ACHN (cell line): ENCODE data around the gene ABITRAM.

Experiments
- DNase-seq: peaks from one replicate; pipeline ENCODE4 v3.0.0-alpha.2; 2015
- in situ Hi-C: cut with HindIII; loops from 2 replicates; pipeline ENCODE4 v1.10.0; 2017; ENCODE audit warnings: low sequenced_read_pairs, low pct_ligation_motif_present, low pct_unique_long_range_greater_than_20kb

Gene ABITRAM

GRCh38 chr9:108972626-108973209 is 38.5 kb downstream of the ABITRAM start:
- in situ Hi-C loops = no loop called here
- DNase-seq = no peak

GRCh38 chr9:108973895-108974294 is 39.7 kb downstream of the ABITRAM start:
- no peak for DNase-seq
- in situ Hi-C loops = no loop called here

DNA sequence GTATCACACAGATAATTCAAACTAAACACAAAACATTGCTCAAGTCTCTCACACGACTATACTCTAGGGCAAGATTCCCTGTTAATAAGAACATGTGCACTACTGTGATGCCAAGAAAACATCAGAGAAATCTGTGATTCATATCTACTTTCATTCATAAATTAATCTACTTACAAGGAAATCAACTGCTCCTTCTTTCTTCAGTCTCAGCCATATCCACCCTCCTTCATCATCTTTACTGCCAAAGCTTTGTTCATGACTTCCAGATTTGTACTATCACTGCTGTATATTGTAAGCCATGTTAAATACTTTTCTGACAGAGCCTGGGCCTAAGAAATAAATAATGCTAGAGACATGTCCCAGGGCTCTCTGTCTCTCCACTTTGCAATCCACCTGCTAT is 44.0 kb downstream of the ABITRAM start:
- in situ Hi-C loops = no loop called here

GRCh38 chr9:108980893-108981292 is 46.7 kb downstream of the ABITRAM start:
- in situ Hi-C loops = no loop called here
- no peak for DNase-seq

More for the DNA sequence above, 44.0 kb downstream of the ABITRAM start:
- no peak for DNase-seq

GRCh38 chr9:108983885-108984284 is 49.7 kb downstream of the ABITRAM start:
- in situ Hi-C loops = no loop called here
- no peak for DNase-seq
